Upper lobe of left lung (tissue), 4 donors: Measurements from ENCODE around the gene TRDN.

Experiments
- EP300 ChIP-seq, 4 donors: sonication (generic); formaldehyde crosslinking; IDR thresholded peaks; one replicate each; pipeline ENCODE4 v1.5.1; 2017; ENCODE audit warnings: antibody characterized with exemption in 4 of 4, control low read depth in 2 of 4
- POLR2AphosphoS5 ChIP-seq, 2 donors: sonication (generic); formaldehyde crosslinking; IDR thresholded peaks; one replicate each; pipeline ENCODE4 v1.5.1; 2017; ENCODE audit warnings: antibody characterized with exemption in 2 of 2
- TF ChIP-seq, protein P1 (sequence below), 6 experiments: fragments of 450-650 bp in 4 of 6; fragments of 200-600 bp in 2 of 6; sonication (generic) in 2 of 6; IDR thresholded peaks; one replicate each; pipeline ENCODE4 v1.5.1; 2016 to 2019; ENCODE audit warnings: antibody characterized with exemption in 6 of 6

DNA sequence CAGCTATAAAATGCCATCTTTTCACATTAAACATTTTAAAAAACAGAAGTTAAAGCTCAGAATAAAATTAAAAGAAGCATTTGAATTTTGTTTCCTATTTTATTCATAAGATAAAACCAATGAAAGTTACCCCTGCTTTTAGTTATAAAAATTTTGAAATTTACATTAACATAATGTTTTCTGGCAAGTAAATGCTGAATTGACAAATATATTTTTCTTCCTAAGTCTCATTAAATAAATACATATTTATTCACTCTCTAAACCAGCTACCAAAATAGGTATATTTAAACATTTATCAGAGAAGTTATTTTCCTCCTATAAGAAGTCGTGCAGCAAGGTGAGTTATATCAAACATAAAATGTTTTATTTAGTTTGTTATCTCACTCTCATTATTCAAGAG lies 213.6 kb downstream of the TRDN start:
- TF ChIP-seq POLR2AphosphoS5 (IDR thresholded peaks at IDR 0.05): no peak
- TF ChIP-seq, protein P1, sequence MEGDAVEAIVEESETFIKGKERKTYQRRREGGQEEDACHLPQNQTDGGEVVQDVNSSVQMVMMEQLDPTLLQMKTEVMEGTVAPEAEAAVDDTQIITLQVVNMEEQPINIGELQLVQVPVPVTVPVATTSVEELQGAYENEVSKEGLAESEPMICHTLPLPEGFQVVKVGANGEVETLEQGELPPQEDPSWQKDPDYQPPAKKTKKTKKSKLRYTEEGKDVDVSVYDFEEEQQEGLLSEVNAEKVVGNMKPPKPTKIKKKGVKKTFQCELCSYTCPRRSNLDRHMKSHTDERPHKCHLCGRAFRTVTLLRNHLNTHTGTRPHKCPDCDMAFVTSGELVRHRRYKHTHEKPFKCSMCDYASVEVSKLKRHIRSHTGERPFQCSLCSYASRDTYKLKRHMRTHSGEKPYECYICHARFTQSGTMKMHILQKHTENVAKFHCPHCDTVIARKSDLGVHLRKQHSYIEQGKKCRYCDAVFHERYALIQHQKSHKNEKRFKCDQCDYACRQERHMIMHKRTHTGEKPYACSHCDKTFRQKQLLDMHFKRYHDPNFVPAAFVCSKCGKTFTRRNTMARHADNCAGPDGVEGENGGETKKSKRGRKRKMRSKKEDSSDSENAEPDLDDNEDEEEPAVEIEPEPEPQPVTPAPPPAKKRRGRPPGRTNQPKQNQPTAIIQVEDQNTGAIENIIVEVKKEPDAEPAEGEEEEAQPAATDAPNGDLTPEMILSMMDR (IDR thresholded peaks at IDR 0.05): no peak
- no peak for TF ChIP-seq EP300 (IDR thresholded peaks at IDR 0.05)
